Activated CD8-positive, alpha-beta memory T cell treated with anti-CD3 and anti-CD28 coated beads, Interleukin-2, amount 10 ng/mL, durations not matched to agents 7 days and 5 days (primary cell): ENCODE data around the gene ARID1B. TPM values are rescaled to one million over a fixed set of nuclear protein-coding genes. Genes with fewer than 3 reads are reported as not detected.
"Not testable (repeated sequence)": the region's sequence is repeated elsewhere in the genome, so short reads cannot be mapped to it uniquely, and the experiment has no call there.

Source experiments
- ATAC-seq: fragments of 150-1000 bp; cut with Tn5 transposase; one replicate; pipeline ENCODE4 v1.10.0; 2021; ENCODE audit warnings: moderate library complexity
- CTCF ChIA-PET: fragments of 350-600 bp; sonication (Branson Sonifier 250); formaldehyde crosslinking; loops from one replicate; lab custom pipeline; 2021; ENCODE audit warnings: antibody characterized with exemption; lab: Charles Lee
- DNase-seq: peaks from one replicate; pipeline ENCODE4 v3.0.0-alpha.2; 2020
- H3K27ac Mint-ChIP-seq: one replicate; pipeline ENCODE4 v1.8.0; 2021; ENCODE audit warnings: mild to moderate bottlenecking, mixed read lengths
- H3K27me3 Mint-ChIP-seq: one replicate; pipeline ENCODE4 v1.8.0; 2021; ENCODE audit warnings: mixed read lengths
- H3K36me3 Mint-ChIP-seq: one replicate; pipeline ENCODE4 v1.8.0; 2021; ENCODE audit warnings: mild to moderate bottlenecking, mixed read lengths
- H3K4me1 Mint-ChIP-seq: one replicate; pipeline ENCODE4 v1.8.0; 2021; ENCODE audit warnings: mixed read lengths
- H3K4me3 Mint-ChIP-seq: one replicate; pipeline ENCODE4 v1.8.0; 2021; ENCODE audit warnings: mild to moderate bottlenecking, moderate library complexity, mixed read lengths
- H3K9me3 Mint-ChIP-seq: one replicate; pipeline ENCODE4 v1.8.0; 2022; ENCODE audit warnings: low read depth, mixed read lengths
- total RNA-seq, 2 experiments: library from RNA; stranded (reverse); gene quantifications; one replicate each; pipeline ENCODE4 v1.2.3, GENCODE V29; 2021

Gene ARID1B
- total RNA-seq, 2 experiments from 2014 or later: 59.5 to 81.5 TPM

DNA sequence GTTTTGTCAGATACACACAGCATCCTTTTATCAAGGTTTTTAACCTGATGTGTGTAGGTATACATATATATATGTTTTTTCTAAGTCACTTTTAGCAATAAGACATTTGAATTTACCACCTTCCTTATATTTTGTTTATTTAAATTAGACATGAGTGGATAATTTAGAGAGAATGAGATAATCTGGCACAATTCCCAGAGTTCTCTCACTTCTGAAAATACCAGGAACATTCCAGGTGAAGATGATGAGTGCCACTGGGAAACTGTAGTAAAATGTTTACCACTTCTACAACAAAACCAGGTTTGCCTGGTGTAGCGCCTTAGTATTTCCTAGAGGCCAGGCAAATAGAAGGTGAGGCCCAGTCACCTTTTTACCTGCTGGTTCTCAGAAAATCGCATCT lies 356.7 kb downstream of the ARID1B start:
- ATAC-seq (no peak), DNase-seq (no peak)
- H3K4me3 Mint-ChIP-seq: no peak overlapping the region

DNA sequence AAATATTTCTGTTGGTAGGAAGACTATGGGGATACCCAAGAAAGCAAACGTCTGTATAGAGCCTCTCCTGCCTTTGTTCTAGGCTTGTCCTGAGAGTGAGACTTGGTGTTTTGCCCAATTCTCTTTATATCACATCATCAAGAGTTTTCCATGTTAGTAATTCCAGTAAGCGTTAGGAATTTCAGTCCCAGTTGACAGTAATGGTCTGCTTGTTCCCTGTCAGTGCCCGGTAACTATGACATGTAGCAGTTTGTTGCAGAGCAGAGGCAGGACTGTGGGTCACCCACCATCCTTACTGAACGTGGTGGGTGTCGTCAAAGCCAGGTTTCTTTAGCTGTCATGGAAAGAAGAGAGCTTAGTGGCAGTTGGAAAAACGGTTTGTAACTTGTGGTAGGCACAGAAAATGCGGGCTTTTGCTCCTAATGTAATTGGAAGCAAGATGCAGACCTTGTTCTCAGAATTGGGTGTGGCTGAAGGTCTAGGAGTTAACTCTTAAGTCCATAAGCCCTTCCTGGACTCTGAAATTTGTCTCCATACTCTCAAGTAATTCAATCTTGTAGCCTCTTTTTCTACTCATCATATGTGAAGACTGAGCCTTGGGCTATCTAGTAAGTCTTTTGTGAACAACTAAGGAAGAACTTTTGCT lies 357.3 kb downstream of the ARID1B start:
- no peak for DNase-seq
- no peak for ATAC-seq
- Mint-ChIP-seq H3K27me3 (no peaks in the 10 kb centered on the region), H3K36me3 (peaks cover 5% of the 10 kb centered on the region), H3K4me3 (no peak overlapping the region), H3K4me1 (peaks cover 13% of the 10 kb centered on the region), H3K27ac (peak overlapping the region; percentile 35), H3K9me3 (no peaks in the 10 kb centered on the region)
- CTCF ChIA-PET: no interaction called here

More for the DNA sequence above, 356.7 kb downstream of the ARID1B start:
- Mint-ChIP-seq H3K27me3 (no peaks in the 10 kb centered on the region), H3K36me3 (peaks cover 5% of the 10 kb centered on the region), H3K4me1 (peaks cover 16% of the 10 kb centered on the region), H3K27ac (no peak overlapping the region), H3K9me3 (no peaks in the 10 kb centered on the region)
- CTCF ChIA-PET: no interaction called here

DNA sequence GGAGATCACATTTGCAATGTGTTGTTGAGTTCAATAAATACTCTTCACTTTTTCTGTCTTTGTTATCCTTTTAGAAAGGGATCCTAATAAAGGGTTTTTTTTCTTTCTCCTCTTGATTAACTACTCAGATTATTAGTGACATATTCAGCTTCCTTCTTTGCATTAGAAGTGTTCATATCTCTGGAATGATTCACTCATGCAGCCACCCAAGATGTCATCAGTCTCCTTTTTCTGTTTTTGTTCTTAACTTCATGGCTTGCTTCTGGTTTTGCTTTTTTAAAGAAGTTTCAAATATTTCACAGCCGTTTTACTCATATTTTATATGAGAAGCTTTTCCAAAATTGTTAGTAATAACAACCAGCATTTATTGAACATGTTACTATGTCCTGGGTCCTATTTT lies 358.5 kb downstream of the ARID1B start:
- Mint-ChIP-seq H3K27me3 (no peaks in the 10 kb centered on the region), H3K9me3 (no peaks in the 10 kb centered on the region), H3K4me1 (peaks cover 12% of the 10 kb centered on the region), H3K36me3 (peaks cover 5% of the 10 kb centered on the region), H3K27ac (no peak overlapping the region), H3K4me3 (no peak overlapping the region)
- ATAC-seq (no peak), DNase-seq (no peak)
- CTCF ChIA-PET: no interaction called here

DNA sequence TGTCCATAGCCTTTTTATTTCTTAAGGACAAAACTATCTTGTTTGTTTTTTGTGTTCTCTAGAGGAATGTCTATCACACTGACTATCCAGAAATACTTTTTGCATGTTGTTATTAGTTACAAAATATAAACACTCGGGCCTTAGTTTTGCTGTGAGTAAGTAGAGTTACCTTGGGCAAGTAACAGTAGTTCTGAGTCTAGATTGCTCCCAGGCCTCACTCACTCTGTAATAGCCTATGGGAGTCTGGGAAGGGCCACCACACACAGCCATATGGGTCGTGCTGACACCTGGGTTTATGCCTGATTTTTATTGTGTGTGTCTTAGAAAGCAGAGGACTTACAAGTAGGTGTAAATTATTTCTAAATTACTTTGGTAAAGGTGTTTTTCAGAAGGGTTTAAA lies 360.3 kb downstream of the ARID1B start:
- H3K4me1 Mint-ChIP-seq: peaks cover 12% of the 10 kb centered on the region
- DNase-seq (no peak), ATAC-seq (no peak)
- CTCF ChIA-PET: no interaction called here
- no peaks in the 10 kb centered on the region for H3K27me3 Mint-ChIP-seq
- H3K4me3 Mint-ChIP-seq: no peak overlapping the region
- no peak overlapping the region for H3K27ac Mint-ChIP-seq
- peaks cover 8% of the 10 kb centered on the region for H3K36me3 Mint-ChIP-seq
- H3K9me3 Mint-ChIP-seq: no peaks in the 10 kb centered on the region

DNA sequence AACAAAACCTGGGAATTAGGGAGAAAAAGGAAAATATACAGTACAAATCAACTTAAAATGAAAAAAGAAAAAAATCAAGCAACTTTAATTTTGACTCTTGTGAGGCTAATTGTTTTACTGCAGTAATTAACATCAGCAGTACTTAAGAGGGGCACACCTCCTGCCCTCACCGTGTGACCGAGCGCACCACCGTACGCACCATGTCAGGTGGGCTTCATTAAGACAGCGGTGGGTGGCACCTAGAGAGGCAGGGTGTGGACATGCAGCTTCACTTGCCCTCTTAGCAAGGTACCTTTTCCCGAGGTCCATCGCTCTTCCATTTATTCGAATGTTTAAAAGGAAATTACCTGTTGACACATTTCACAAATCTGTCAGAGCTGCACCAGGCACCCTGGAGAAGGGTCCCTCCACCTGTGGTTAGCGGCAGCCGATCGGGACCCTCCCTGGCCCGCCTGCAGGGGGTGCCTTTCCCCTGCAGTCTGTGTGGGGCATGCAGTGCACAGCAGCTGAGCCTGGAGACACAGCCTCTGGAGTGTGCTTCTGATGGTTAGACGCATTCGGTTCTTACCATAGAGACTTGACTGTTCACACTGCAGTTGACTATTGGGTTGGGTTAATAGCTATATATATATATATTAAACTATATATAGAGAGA lies 362.0 kb downstream of the ARID1B start:
- no peaks in the 10 kb centered on the region for H3K9me3 Mint-ChIP-seq
- H3K4me3 Mint-ChIP-seq: no peak overlapping the region
- ATAC-seq: no peak
- DNase-seq: no peak
- H3K27ac Mint-ChIP-seq: no peak overlapping the region
- H3K27me3 Mint-ChIP-seq: no peaks in the 10 kb centered on the region
- H3K4me1 Mint-ChIP-seq: peaks cover 28% of the 10 kb centered on the region
- H3K36me3 Mint-ChIP-seq: peaks cover 10% of the 10 kb centered on the region
- CTCF ChIA-PET: interaction anchor here (0.8 kb wide), 1 partner anchor 14 kb away, joined by 3 read pairs; no protein-coding TSS in a partner anchor

DNA sequence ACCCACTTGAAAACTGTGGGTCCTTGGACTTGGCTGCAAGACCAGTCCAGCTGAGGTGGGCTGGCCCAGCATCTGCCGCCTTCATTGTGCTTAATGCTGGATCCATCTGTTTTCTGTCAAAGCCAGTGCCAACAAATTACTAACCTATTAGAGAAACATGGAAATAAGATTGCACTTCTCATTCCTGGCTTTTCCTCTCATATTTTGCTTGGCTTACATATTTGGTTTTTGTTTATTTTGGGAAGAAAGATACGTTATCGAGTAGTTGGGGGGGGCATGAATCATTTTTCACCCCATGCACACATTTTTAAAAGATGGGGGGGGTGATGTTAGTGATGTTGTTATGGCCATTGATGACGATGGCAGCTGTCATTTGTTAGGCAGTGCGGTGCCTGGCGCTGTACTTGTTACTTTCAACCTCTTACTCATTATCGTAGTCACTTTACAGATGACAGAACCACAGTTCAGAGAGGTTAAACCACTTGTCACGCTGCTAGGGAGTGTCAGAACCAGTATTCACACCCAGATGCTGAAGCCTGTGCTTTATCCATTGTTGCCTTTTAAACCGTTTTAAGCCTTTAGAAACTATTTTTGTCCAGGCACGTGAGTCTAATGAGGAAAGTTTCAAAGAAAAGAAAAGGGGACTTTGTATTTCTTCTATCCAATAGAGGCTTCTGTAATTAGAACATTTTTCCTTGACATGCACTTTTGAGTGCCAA lies 366.2 kb downstream of the ARID1B start:
- H3K4me1 Mint-ChIP-seq: peaks cover 28% of the 10 kb centered on the region
- no peak overlapping the region for H3K4me3 Mint-ChIP-seq
- DNase-seq (peak; percentile 84), ATAC-seq (peak; percentile 97)
- CTCF ChIA-PET: interaction anchor here (1.4 to 2.5 kb wide), 2 partner anchors 43 to 89 kb away, joined by 3 to 6 read pairs; no protein-coding TSS in a partner anchor
- H3K27ac Mint-ChIP-seq: peak overlapping the region; percentile 13
- H3K27me3 Mint-ChIP-seq: no peaks in the 10 kb centered on the region
- H3K9me3 Mint-ChIP-seq: no peaks in the 10 kb centered on the region
- peaks cover 10% of the 10 kb centered on the region for H3K36me3 Mint-ChIP-seq

DNA sequence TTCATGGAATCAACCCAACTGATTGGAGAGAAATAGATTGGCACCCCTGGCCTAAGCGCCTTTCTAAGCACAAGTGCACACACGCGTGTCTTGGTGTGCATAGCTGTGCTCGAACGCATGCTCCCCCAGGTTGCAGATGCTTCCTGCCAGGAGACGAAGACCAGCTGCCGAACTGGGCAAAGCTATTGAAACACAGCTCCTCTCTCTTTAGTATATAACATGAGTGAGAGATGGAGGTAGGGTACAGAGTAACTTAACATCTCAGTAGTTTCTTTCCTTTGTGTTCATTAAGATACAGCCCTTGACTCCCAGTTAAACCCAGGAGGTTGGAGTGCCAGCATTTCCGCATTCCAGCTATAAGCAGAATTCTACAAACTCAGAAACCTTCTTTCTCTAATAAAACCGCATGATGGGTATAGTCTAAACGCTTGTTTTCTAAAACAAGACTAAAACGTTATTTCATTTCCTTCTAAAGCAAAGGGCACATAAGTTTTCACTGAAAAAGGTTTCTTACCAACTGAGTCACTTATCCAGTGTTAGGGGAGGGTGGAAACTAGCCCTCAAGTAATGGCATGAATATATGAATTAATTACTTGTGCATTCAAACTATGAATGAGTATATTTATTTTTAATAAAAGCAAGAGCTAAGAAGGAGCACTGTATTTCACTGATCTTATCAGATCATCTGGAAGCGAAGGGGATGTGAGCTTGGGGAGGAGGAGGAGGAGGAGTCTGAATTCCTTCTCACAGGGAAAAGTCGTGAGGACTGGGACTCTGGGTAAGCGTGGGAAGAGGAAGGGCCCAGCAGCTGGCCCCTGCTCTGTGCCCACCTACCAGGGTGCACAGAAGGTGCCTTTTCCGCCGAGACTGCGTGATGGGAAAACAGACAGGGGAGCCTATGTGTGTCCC lies 367.0 kb downstream of the ARID1B start:
- CTCF ChIA-PET: interaction anchor here (1.1 to 2.5 kb wide), 4 partner anchors 21 to 89 kb away, joined by 3 to 6 read pairs (median 3); no protein-coding TSS in a partner anchor
- no peaks in the 10 kb centered on the region for H3K27me3 Mint-ChIP-seq

DNA sequence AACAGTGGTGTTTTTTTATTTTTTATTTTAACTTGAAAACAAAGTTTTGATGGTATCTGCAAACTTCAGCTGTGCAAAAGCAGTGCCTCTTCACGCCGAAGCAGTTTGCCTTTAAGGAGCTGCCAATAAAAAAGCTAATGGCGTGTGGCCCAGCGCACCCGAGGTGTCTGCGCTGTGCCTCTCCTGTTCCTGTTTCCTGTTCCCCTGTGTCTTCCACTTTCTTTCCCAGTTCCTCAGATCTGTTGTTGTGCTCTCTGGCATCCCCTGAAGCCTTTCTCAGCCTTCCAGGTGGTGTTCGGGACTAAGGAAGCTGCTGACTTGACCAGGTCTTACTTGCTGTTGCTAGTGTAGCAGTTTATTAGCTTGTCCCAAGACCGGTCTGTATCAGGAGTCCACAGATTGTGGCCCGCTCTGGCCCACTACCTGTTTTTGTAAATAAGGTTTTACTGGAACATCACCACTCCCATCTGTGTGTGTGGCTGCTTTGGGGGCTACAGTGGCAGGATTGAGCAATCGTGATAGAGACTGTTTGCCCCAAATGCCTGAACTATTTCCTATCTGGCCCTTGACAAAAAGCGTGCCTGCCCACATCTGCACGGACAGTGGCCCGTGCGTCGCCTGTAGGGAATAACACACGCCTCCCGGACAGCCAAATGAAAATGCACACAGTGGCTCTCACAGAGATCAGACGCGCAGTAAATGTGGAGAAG lies 367.8 kb downstream of the ARID1B start:
- Mint-ChIP-seq H3K4me3 (no peak overlapping the region), H3K36me3 (peaks cover 12% of the 10 kb centered on the region), H3K27me3 (no peaks in the 10 kb centered on the region), H3K27ac (no peak overlapping the region), H3K9me3 (no peaks in the 10 kb centered on the region), H3K4me1 (peaks cover 26% of the 10 kb centered on the region)
- CTCF ChIA-PET: interaction anchor here (1.1 to 2.5 kb wide), 4 partner anchors 22 to 90 kb away, joined by 3 to 6 read pairs (median 3); no protein-coding TSS in a partner anchor
- no peak for DNase-seq
- no peak for ATAC-seq

More for the DNA sequence above, 367.0 kb downstream of the ARID1B start:
- Mint-ChIP-seq H3K4me1 (peaks cover 26% of the 10 kb centered on the region), H3K27ac (no peak overlapping the region), H3K4me3 (no peak overlapping the region), H3K9me3 (no peaks in the 10 kb centered on the region), H3K36me3 (peaks cover 10% of the 10 kb centered on the region)
- DNase-seq (no peak), ATAC-seq (peak; percentile 3)

DNA sequence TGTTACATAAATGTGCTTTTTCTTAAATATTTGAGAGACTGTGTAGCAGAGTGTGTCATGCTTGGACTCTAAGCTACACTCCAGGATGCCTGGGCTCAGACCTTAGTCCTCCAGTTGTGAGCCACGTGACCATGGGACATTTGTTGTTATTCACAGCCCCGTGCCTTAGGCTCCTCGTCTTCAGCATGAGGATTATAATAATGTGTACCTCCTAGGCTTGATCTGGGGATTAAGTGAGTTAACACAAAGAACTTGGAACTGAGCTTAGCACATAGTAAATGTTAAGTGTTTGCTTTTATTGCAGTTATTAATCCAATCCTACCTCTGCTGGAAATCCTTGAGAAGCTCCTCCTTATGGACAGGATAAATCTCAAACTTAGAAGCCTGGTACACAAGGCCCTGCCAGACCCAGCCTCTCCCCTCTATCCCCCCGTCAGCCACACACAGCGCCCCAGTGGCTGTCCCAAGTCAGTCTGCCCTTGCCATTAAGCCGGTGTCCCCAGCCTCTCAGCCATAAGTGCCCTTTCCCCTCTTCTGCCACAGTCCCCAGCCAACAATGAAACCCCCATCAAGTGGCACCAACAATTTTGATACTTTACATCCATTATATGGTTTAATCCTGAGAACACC lies 368.6 kb downstream of the ARID1B start:
- DNase-seq (no peak), ATAC-seq (no peak)
- peaks cover 12% of the 10 kb centered on the region for H3K36me3 Mint-ChIP-seq
- no peak overlapping the region for H3K4me3 Mint-ChIP-seq
- H3K27me3 Mint-ChIP-seq: no peaks in the 10 kb centered on the region
- peaks cover 26% of the 10 kb centered on the region for H3K4me1 Mint-ChIP-seq
- no peak overlapping the region for H3K27ac Mint-ChIP-seq
- CTCF ChIA-PET: no interaction called here
- no peaks in the 10 kb centered on the region for H3K9me3 Mint-ChIP-seq

DNA sequence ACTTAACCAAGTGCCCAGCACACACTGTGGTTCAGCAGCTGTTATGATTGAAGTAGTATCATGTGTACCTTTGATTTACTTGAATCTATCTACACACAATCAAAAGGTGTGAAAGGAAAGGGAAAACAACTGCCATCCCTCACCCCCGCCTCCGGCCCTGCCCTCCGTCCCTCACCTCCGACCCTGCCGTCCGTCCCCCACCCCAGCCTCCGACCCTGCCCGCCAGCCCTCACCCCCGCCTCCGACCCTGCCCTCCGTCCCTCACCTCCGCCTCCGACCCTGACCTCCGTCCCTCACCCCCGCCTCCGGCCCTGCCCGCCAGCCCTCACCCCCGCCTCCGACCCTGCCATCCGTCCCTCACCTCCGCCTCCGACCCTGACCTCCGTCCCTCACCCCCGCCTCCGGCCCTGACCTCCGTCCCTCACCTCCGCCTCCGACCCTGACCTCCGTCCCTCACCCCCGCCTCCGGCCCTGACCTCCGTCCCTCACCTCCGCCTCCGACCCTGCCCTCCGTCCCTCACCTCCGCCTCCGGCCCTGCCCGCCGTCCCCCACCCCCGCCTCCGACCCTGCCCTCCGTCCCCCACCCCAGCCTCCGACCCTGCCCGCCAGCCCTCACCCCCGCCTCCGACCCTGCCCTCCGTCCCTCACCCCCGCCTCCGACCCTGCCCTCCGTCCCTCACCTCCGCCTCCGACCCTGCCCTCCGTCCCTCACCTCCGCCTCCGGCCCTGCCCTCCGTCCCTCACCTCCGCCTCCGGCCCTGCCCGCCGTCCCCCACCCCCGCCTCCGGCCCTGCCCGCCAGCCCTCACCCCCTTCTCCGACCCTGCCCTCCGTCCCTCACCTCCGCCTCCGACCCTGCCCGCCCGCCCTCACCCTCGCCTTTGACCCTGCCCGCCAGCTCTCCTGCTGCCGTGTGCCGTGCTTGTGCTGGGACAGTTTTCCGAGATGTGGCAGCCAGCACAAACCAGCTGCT lies 370.2 kb downstream of the ARID1B start:
- H3K4me3 Mint-ChIP-seq, DNase-seq, H3K27me3 Mint-ChIP-seq, H3K27ac Mint-ChIP-seq, H3K9me3 Mint-ChIP-seq, ATAC-seq, CTCF ChIA-PET: not testable (repeated sequence)
- peaks cover 14% of the 10 kb centered on the region for H3K36me3 Mint-ChIP-seq
- H3K4me1 Mint-ChIP-seq: peaks cover 37% of the 10 kb centered on the region
